Right cardiac atrium (tissue), 5 donors: Measurements from ENCODE around the gene SPATA2L. TPM values are rescaled to one million over a fixed set of nuclear protein-coding genes. Genes with fewer than 3 reads are reported as not detected.
A peak's percentile ranks its signal among the peaks of the same experiment; 100 is the strongest.
"Not testable (repeated sequence)": the region's sequence is repeated elsewhere in the genome, so short reads cannot be mapped to it uniquely, and the experiment has no call there.

Experiments
- ATAC-seq, 2 donors: fragments of 200-7000 bp; cut with Tn5 transposase; one replicate each; pipeline versions ENCODE4 v1.8.0 to v1.9.1; 2020; ENCODE audit warnings: moderate library complexity in 2 of 2, mild to moderate bottlenecking in 1 of 2
- DNase-seq, 3 donors: peaks; one replicate each; pipeline ENCODE4 v3.0.0-alpha.2; 2020
- H3K27ac ChIP-seq: one replicate; pipeline ENCODE4 v1.5.1; 2013; ENCODE audit warnings: mild to moderate bottlenecking, low read length, control low read depth, moderate library complexity
- H3K27me3 ChIP-seq: one replicate; pipeline ENCODE4 v1.6.1; 2013; ENCODE audit not compliant: control insufficient read depth, insufficient read depth
- H3K4me1 ChIP-seq: one replicate; pipeline ENCODE4 v1.6.1; 2013; ENCODE audit warnings: low read length; ENCODE audit not compliant: control insufficient read depth, insufficient read depth
- H3K4me3 ChIP-seq: one replicate; pipeline ENCODE4 v1.5.1; 2013; ENCODE audit warnings: low read length, control low read depth
- H3K9me3 ChIP-seq: one replicate; pipeline ENCODE4 v1.6.1; 2013; ENCODE audit warnings: low read length; ENCODE audit not compliant: control insufficient read depth
- WGBS: extraction: QIAGEN DNeasy Blood & Tissue Kit; methylation state at CpG from one replicate; pipeline ENCODE4 v1.1.7; 2013; 5-methylcytosine and 5-hydroxymethylcytosine counted together
- intact Hi-C, 4 donors: fragments of 100-400 bp; cut with DNase I; formaldehyde crosslinking; loops; one replicate each; pipeline versions ENCODE4 v1.11.0 to v1.14.0; 2022 to 2023
- polyA plus RNA-seq: library from polyadenylated mRNA; stranded (reverse); fragments of 200-250 nt; gene quantifications from one replicate; pipeline ENCODE4 v1.2.3, GENCODE V29; 2013
- total RNA-seq, 4 donors: library from RNA; stranded (reverse); fragmentation: NEBNext Ultra II Directional; extraction: Animal tissue kit (Norgen Biotek cat#: 25700); gene quantifications; one replicate each; pipeline ENCODE4 v1.2.1, GENCODE V29; 2021
- donor health status: healthy with polysubstance abuse.
- donor health status: DM: no; HTN: yes; CAD: no.
- donor health status: DM: no; HTN: no; CAD: no.
- donor health status: DM: no; HTN: yes; CAD: no; lungs with severe emphysema.
- donor health status: DM: yes; HTN: yes; CAD: no.

Gene SPATA2L
- total and polyA plus RNA-seq, 5 donors: 2.3 to 5.2 (median 3.5) TPM

DNA sequence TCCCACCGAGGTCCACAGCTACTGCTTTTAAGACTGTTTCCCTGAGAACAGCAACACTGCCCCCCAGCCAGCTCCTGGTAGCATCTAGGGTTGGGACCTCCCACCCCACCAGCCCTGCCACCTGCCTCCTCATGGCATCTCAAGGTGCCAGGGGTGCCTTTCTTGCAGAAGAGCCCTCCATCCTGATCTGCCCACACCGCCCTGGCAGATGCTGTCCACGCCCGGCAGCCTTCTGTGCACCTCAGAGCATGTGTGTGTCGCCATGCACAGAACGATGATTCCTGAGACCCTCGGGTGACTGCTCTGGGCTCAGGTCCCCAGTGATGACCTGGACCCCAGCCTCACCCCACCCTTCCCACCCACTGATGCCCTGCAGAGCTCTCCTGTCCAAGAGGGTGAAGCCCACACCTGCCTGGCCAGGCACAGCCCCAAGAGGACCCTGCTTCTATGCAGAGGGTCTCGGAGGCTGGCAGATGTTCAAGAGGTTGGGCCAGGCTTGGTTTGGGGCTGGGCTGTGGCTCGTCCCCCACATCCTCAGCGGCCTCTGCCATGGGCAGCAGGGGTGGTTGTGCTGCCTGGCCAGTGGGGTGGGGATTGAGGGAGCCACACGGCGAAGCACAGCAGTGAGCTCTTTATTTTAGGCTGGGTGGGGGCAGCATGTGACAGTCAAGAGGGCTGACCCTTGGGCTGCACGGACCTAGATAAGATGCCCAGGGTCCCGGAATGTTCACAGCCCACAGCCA is 5.2 kb upstream of the SPATA2L start:
- Histone ChIP-seq H3K4me1 (no peaks in the 10 kb centered on the region), H3K9me3 (no peaks in the 10 kb centered on the region), H3K27me3 (no peaks in the 10 kb centered on the region), H3K27ac (no peak overlapping the region), H3K4me3 (no peak overlapping the region)
- WGBS: 72% methylated on average over 14 of the region's 14 CpGs
- no peak for ATAC-seq
- DNase-seq: peak in 2 of 3 donors; percentile 48 to 64
- intact Hi-C loops: loop anchor here in 2 of 4 donors (5.0 to 10.0 kb wide), 3 partner anchors 86 to 158 kb away; no protein-coding TSS in a partner anchor

- 67% methylated on average over 15 of the region's 15 CpGs for WGBS
- H3K27me3 ChIP-seq: no peaks in the 10 kb centered on the region
- no peak overlapping the region for H3K4me3 ChIP-seq
- H3K27ac ChIP-seq: no peak overlapping the region
- H3K4me1 ChIP-seq: peaks cover 3% of the 10 kb centered on the region
- ATAC-seq (no peak), DNase-seq (peak in 1 of 3 donors; percentile 32)
- intact Hi-C loops: loop anchor here in 2 of 4 donors (5.0 to 10.0 kb wide), 3 partner anchors 87 to 160 kb away; no protein-coding TSS in a partner anchor
- H3K9me3 ChIP-seq: no peaks in the 10 kb centered on the region
Observed at GRCh38 chr16:89705006-89705405, 3.5 kb upstream of the SPATA2L start.

DNA sequence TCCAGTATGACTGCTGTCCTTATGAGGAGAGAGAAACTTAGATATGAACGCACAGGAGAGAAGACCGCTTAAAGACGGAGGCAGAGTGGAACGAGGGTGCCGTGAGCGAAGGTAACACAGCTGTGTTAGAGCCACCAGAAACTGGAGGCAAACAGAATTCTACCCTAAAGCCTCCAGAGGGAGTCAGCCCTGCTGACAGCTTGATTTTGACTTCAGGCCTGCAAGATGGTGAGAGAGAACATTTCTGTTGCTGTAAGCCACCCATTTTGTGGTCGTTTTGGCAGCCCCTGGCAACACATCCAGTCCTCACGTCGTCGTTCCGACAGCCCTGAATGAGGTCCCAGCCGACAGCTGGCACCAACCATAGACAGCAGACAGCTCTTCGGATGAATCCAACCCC is 2.8 kb upstream of the SPATA2L start:
- peak in 1 of 3 donors; percentile 14 for DNase-seq
- intact Hi-C loops: loop anchor here in 3 of 4 donors (5.0 to 10.0 kb wide), 3 partner anchors 91 to 161 kb away; no protein-coding TSS in a partner anchor
- ATAC-seq: no peak
- Histone ChIP-seq H3K27ac (no peak overlapping the region), H3K9me3 (no peaks in the 10 kb centered on the region), H3K4me1 (peaks cover 3% of the 10 kb centered on the region), H3K4me3 (no peak overlapping the region), H3K27me3 (no peaks in the 10 kb centered on the region)
- WGBS: 76% methylated on average over 13 of the region's 13 CpGs

DNA sequence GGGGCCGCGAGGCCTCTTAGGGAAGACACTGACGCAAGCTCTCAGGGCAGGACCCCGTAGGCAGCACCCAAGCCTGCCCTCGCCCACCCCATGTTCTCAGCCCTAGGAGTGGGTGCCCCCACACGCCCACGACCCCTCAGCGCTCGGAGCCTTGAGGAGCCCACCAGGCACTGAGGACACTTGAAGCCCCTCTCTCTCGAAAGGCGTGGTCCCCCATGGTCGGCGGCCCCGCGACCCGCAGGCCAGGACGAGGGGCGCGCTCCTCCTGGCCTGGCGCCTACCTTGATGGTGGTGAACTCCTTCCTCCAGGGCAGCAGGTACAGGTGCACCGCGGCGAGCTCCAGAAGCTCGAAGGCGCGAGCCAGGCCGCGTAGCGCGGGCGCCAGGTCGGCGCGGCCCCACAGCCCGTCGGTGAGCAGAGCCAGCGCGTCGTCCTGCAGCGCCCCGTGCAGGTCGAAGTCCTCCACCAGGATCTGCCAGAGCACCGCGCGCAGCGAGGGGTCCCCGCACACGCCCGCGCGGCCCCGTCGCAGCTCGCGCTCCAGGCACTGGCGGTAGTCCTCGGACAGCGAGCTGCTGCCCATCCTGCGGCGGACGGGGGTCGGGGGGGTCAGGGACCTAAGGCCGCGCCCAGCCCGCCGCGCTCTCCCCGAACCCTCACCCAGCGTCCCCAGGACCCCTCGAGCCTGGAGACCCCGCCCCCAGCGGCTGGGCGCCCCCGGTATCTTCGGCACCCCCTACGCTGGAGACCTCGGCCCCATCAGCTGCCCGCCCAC is 668 bp downstream of the SPATA2L start:
- WGBS: 2% methylated on average over 78 of the region's 78 CpGs
- Histone ChIP-seq H3K9me3 (no peaks in the 10 kb centered on the region), H3K4me3 (peak overlapping the region; percentile 65), H3K27ac (peak overlapping the region; percentile 27), H3K4me1 (peaks cover 3% of the 10 kb centered on the region), H3K27me3 (no peaks in the 10 kb centered on the region)
- ATAC-seq (peak; percentile 8 to 18), DNase-seq (peak; percentile 36 to 77 (median 74))
- intact Hi-C loops: loop anchor here in 3 of 4 donors (5.0 to 10.0 kb wide), 3 partner anchors 94 to 164 kb away; no protein-coding TSS in a partner anchor

DNA sequence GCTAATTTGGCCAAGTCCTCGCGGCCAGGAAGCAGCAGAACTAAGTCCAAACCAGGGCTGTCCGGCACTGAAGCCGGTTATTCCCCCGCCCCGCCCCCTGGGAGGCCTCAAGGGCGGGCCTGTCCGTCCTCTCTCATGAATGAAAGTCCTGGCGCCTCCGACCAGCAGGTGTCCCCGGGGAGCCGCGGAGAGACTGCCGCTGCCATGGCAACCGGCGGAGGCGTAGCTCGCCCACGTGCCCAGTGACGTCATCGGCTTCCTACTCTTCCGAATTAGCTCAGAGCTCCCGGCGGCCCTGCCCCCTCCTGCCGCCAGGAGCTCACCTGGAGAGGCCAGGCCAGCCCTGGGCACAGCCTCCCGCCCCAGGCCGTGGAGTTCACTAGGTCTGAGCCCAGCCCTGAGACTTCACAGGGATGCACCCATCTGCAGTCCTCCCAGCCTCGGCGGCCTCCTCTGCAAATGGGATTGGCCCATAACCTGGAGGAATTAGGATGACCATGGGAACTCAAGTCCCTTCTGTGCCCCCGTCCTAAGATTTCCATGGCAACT is 1.3 kb downstream of the SPATA2L start:
- WGBS: under 1% methylated on average over 30 of the region's 30 CpGs
- H3K4me1 ChIP-seq: peaks cover 3% of the 10 kb centered on the region
- H3K27ac ChIP-seq: peak overlapping the region; percentile 27
- peak overlapping the region; percentile 65 for H3K4me3 ChIP-seq
- no peaks in the 10 kb centered on the region for H3K9me3 ChIP-seq
- intact Hi-C loops: loop anchor here in 3 of 4 donors (5.0 to 10.0 kb wide), 3 partner anchors 95 to 165 kb away; no protein-coding TSS in a partner anchor
- DNase-seq (peak; percentile 99), ATAC-seq (peak; percentile 82)
- no peaks in the 10 kb centered on the region for H3K27me3 ChIP-seq

DNA sequence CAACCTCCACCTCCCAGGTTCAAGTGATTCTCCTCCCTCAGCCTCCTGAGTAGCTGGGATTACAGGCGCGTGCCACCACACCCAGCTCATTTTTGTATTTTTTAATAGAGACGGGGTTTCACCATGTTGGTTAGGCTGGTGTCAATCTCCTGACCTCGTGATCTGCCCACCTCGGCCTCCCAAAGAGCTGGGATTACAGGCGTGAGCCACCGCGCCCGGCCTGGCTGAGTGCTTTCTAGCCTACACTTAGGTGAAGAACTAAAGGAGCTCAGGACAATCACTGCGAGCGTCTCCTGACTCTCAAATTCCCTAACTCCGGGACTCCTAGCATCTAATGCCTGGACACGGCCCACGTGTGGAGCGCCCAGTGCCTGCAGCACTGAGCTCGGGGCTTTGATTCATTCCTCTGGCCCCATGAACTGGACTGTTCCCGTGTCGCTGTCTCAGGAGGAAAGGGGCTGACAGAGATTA is 1.8 kb downstream of the SPATA2L start:
- not testable (repeated sequence) for H3K27ac ChIP-seq, H3K4me1 ChIP-seq, DNase-seq, H3K9me3 ChIP-seq, H3K4me3 ChIP-seq, H3K27me3 ChIP-seq, ATAC-seq
- intact Hi-C loops: loop anchor here in 3 of 4 donors (5.0 to 10.0 kb wide), 3 partner anchors 95 to 165 kb away; no protein-coding TSS in a partner anchor
- 56% methylated on average over 18 of the region's 18 CpGs for WGBS

- 97% methylated on average over 14 of the region's 14 CpGs for WGBS
- ATAC-seq, H3K4me1 ChIP-seq: not testable (repeated sequence)
Observed at GRCh38 chr16:89698717-89699116, 2.8 kb downstream of the SPATA2L start.

DNA sequence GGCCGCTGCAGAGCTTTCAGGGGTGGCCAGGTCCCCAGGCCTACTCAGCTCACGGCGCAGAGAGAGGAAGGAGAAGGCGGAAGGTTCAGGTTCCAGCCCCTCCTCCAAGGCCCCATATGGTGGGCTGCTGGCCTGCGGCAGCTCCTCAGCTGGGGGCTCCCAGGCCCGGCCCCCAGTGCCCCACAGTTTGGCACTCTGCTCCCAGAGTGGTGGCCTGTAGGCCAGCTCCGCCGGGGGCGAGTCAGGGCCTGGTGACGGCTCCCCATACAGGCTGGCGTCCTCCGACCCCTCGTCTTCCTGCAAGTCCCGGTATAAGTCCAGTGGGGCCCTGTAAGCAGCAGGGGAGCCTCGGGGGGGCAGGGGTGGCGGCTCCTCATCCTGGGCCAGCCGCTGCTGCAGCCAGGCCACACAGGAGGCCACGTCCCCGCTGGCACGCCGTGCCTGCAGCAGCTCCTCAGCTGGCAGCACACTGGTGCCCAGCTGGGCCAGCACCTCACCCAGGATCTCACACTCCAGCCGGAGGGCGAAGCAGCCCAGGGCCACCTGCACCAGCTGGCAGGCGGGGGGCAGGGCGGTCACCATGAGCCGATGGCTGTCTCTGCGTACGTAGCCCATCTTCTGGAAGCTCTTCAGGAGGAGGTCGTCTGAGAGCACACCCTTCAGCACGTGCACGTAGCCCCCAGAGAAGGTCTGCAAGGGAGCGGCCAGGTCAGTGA is 3.7 kb downstream of the SPATA2L start:
- Histone ChIP-seq H3K27ac (no peak overlapping the region), H3K4me1 (peaks cover 3% of the 10 kb centered on the region), H3K9me3 (no peaks in the 10 kb centered on the region), H3K27me3 (no peaks in the 10 kb centered on the region), H3K4me3 (no peak overlapping the region)
- intact Hi-C loops: no loop called here
- no peak for ATAC-seq
- peak in 2 of 3 donors; percentile 27 to 67 for DNase-seq
- WGBS: 86% methylated on average over 32 of the region's 32 CpGs

More at GRCh38 chr16:89698717-89699116, 2.8 kb downstream of the SPATA2L start:
- H3K27me3 ChIP-seq, H3K27ac ChIP-seq, H3K4me3 ChIP-seq, intact Hi-C loops, DNase-seq, H3K9me3 ChIP-seq: not testable (repeated sequence)

DNA sequence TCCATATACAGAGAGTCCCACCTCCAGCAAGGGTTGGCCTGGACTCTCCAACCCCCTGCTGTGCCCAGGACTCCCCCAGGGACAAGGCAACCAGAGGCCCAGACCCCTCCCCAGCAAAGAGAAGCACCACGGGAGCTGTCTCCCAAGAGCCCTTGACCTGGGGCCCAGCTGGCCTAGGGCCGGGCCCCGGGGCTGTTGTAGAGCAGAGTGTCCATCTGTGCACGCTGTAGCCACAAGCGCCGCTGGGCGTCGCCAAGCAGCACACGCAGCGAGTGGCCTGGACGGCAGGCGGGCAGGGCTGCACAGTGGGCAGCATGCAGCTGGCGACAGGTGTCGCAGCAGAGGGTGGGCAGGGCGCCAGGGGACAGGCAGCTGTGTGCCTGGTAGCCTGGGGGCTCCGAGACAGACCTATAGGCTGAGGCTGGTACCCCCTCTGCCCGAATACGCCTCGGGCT is 4.3 kb downstream of the SPATA2L start:
- Histone ChIP-seq H3K27ac (no peak overlapping the region), H3K4me1 (peaks cover 3% of the 10 kb centered on the region), H3K4me3 (no peak overlapping the region), H3K27me3 (no peaks in the 10 kb centered on the region), H3K9me3 (no peaks in the 10 kb centered on the region)
- intact Hi-C loops: no loop called here
- 94% methylated on average over 19 of the region's 19 CpGs for WGBS
- ATAC-seq: no peak
- peak in 2 of 3 donors; percentile 31 to 68 for DNase-seq

- no peaks in the 10 kb centered on the region for H3K27me3 ChIP-seq
- intact Hi-C loops: no loop called here
Observed at GRCh38 chr16:89696670-89697128, 4.8 kb downstream of the SPATA2L start.

More at GRCh38 chr16:89696670-89697128, 4.8 kb downstream of the SPATA2L start:
- no peaks in the 10 kb centered on the region for H3K9me3 ChIP-seq
- ATAC-seq (no peak), DNase-seq (peak in 2 of 3 donors; percentile 7 to 61)
- no peak overlapping the region for H3K27ac ChIP-seq
- peaks cover 3% of the 10 kb centered on the region for H3K4me1 ChIP-seq
- 74% methylated on average over 18 of the region's 18 CpGs for WGBS
- no peak overlapping the region for H3K4me3 ChIP-seq
